ENCODE measurements around the gene CDH1.

DNA sequence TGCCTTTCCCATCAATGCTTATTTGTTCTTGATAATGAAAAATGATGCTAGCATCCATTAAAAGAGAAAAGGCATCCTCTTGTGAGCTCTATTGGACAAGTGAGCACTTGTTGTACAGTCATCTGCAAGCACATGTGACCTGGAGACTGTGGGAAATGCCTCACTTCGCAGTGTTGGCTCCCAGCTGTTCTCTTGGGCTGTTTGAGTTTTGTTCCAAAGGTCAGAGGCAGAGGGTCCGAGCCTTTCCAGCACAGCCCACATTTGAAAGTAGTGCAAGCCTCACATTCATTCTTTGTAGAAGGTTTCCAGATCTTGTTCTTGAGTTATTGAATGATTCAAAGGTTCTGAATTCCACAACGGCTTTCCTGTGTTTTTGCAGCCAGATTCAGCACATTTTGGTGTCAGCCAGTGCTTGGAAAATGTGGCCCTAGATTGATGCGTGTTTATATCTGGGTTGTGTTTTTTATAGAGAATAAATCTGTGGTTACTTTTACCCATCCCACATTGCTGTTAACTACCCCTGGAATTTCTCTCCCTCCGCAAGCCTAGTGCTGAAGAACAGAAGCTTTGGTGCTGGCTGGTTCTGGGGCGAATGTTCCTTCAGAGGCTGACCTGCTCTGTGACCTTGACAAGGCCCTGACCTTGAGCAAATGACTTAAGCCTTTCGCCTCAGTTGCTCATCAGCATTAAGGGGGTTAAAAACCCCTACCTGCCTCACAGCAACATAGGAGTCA lies 49.8 kb downstream of the CDH1 start:
- TF ChIP-seq CTCF (IDR thresholded peaks at IDR 0.05) (no peak), POLR2A (IDR thresholded peaks at IDR 0.05) (no peak)
